ENCODE data around the gene ZFP62.

The ZFP62 gene

GRCh38 chr5:180874804-180875582, 13.9 kb upstream of the ZFP62 start:
- no peak overlapping the region for H3K4me3 ChIP-seq (ENCODE audit: low read length)
- TF ChIP-seq CTCF (conservative IDR thresholded peaks at IDR 0.05; ENCODE audit: low read length), result no peak
- DNase-seq (ENCODE audit: low read depth), result no peak

GRCh38 chr5:180873615-180874520, 12.8 kb upstream of the ZFP62 start:
- DNase-seq (ENCODE audit: low read depth), result peak; percentile 31
- H3K4me3 ChIP-seq (ENCODE audit: low read length), result no peak overlapping the region
- no peak for TF ChIP-seq CTCF (conservative IDR thresholded peaks at IDR 0.05; ENCODE audit: low read length)

GRCh38 chr5:180872419-180872818, 11.3 kb upstream of the ZFP62 start:
- no peak for DNase-seq (ENCODE audit: low read depth)
- H3K4me3 ChIP-seq (ENCODE audit: low read length), result no peak overlapping the region
- TF ChIP-seq CTCF (conservative IDR thresholded peaks at IDR 0.05; ENCODE audit: low read length), result no peak

DNA sequence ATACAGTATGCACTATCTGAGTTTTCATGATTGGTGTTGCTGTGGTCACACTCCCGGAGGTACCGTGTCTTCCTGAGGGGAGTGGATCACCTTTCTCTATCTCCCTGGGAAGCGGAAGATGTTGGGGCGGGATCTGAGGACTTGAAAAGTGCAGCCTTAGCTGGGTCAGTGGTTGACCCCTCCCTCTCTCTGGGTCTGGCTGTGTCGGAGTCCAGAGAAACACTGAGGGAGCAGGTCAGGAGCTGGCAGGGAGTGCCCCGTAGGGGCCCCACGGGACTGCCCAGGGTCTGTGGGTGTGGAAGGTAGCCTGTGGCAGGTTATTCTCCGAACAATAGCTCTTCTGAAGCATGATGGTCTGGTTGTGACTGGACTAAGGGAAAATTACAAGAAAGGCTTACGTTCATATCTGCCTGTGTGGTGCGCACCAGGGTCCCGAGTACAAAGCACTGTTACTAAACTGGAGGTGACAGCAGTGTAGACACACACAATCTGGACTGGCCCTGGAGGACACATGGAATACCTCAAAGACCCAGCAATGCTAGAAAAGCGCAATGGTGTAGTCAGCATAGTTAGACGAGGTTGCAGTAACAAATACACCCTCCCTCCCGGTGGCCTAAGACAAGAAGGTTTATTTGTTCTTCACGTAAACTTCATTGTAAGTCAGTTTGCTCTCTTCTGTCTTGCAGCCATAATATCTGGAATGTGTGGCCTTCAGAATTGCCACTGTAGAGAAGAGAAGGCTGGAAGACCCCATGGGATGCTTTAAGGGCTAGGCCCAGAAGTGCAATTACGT, 9.4 kb upstream of the ZFP62 start:
- DNase-seq (ENCODE audit: low read depth), result no peak
- no peak for TF ChIP-seq CTCF (conservative IDR thresholded peaks at IDR 0.05; ENCODE audit: low read length)
- no peak overlapping the region for H3K4me3 ChIP-seq (ENCODE audit: low read length)

DNA sequence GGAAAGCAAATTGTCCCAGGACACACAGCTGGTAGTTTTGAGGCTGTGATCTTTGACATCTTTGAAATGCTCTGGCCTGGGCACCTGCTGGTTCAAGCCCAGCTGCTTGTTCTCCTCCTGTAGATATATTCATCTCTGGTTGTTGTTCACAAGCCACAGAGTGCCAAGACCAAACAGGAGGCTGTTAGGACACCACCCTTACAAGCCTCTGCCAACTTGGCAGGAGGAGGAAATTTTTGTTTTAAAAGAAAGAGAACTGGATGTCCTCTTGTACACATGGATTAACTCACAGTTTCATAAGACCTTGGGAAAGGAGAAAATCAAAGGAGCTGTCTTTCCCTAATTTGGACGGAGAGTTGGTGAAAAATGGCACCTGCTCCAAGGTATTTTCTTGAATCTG, 8.5 kb upstream of the ZFP62 start:
- no peak for TF ChIP-seq CTCF (conservative IDR thresholded peaks at IDR 0.05; ENCODE audit: low read length)
- DNase-seq (ENCODE audit: low read depth), result no peak
- no peak overlapping the region for H3K4me3 ChIP-seq (ENCODE audit: low read length)

- DNase-seq (ENCODE audit: low read depth), result peak; percentile 66
- peak; percentile 91 for TF ChIP-seq CTCF (conservative IDR thresholded peaks at IDR 0.05; ENCODE audit: low read length)
- no peak overlapping the region for H3K4me3 ChIP-seq (ENCODE audit: low read length)
Measured at GRCh38 chr5:180868960-180869359, 7.9 kb upstream of the ZFP62 start.
